Measurements from ENCODE around the gene RETREG1. TPM values are rescaled to one million over a fixed set of nuclear protein-coding genes. Genes with fewer than 3 reads are reported as not detected.

Gene RETREG1
- total and polyA plus RNA-seq, 7 experiments from 2014 or later: 37.4 to 130 (median 48.6) TPM

- ATAC-seq (peak; percentile 78), DNase-seq (peak in 7 of 9 donors; percentile 25 to 70 (median 59))
- H3K27ac Mint-ChIP-seq: peak overlapping the region; percentile 3 to 84 (median 65)
- no peak overlapping the region for H3K4me3 ChIP-seq (ENCODE audit: low read length)
- no peaks in the 10 kb centered on the region for H3K27me3 ChIP-seq (ENCODE audit: control insufficient read depth in 2 of 2, insufficient read depth in 2 of 2, low read length in 2 of 2)
- H3K4me1 Mint-ChIP-seq: peaks cover 34 to 78% (median 64%) of the 10 kb centered on the region in 7 donors
- H3K9me3 Mint-ChIP-seq: peaks cover 0 to under 1% (median 0%) of the 10 kb centered on the region in 11 donors
- ChIA-PET CTCF (interaction anchor here (0.7 to 2.0 kb wide), 11 partner anchors 9 to 295 kb away, joined by 3 to 9 read pairs (median 4); partner anchors contain the start of gene ZNF622), POLR2A (interaction anchor here (1.0 to 2.0 kb wide), 3 partner anchors 9 to 13 kb away, joined by 3 to 6 read pairs (median 6); partner anchors contain the start of gene ZNF622)
- H3K36me3 Mint-ChIP-seq: peaks cover 6 to 41% (median 22%) of the 10 kb centered on the region in 5 donors
- no peaks in the 10 kb centered on the region for H3K27me3 Mint-ChIP-seq
- peaks cover 9 to 20% of the 10 kb centered on the region in 2 donors for H3K4me1 ChIP-seq (ENCODE audit: control insufficient read depth in 2 of 2, insufficient read depth in 2 of 2, low read length in 2 of 2)
- peak overlapping the region; percentile 6 to 80 (median 63) for H3K4me3 Mint-ChIP-seq
- no peaks in the 10 kb centered on the region for H3K9me3 ChIP-seq (ENCODE audit: control insufficient read depth in 2 of 3, low read length in 3 of 3)
- H3K36me3 ChIP-seq (ENCODE audit: control insufficient read depth in 2 of 3, insufficient read depth in 3 of 3, low read length in 3 of 3): peaks cover 16 to 75% (median 53%) of the 10 kb centered on the region in 3 experiments
- peak overlapping the region; percentile 28 for H3K27ac ChIP-seq (ENCODE audit: low read depth, low read length)
- intact Hi-C loops (cut with micrococcal nuclease): loop anchor here (1.0 to 10.0 kb wide), 5 partner anchors 9 to 1351 kb away; partner anchors contain the start of gene ZNF622 (in 2 of the 2)
Measured at GRCh38 chr5:16456103-16456832, 160.5 kb downstream of the RETREG1 start.

GRCh38 chr5:16455668-16456067 lies 161.1 kb downstream of the RETREG1 start:
- Mint-ChIP-seq H3K27me3 (no peaks in the 10 kb centered on the region), H3K27ac (peak overlapping the region in 7 of 9 donors; percentile 50 to 84 (median 65)), H3K4me3 (peak overlapping the region in 9 of 10 donors; percentile 6 to 80 (median 63)), H3K4me1 (peaks cover 28 to 72% (median 58%) of the 10 kb centered on the region in 7 donors), H3K9me3 (no peaks in the 10 kb centered on the region), H3K36me3 (peaks cover 0 to 41% (median 21%) of the 10 kb centered on the region in 5 donors)
- no peaks in the 10 kb centered on the region for H3K27me3 ChIP-seq (ENCODE audit: control insufficient read depth in 2 of 2, insufficient read depth in 2 of 2, low read length in 2 of 2)
- DNase-seq (no peak), ATAC-seq (peak; percentile 36)
- H3K9me3 ChIP-seq (ENCODE audit: control insufficient read depth in 2 of 3, low read length in 3 of 3): no peaks in the 10 kb centered on the region
- no peak overlapping the region for H3K4me3 ChIP-seq (ENCODE audit: low read length)
- POLR2A ChIA-PET: interaction anchor here (1.0 to 2.0 kb wide), 3 partner anchors 9 to 14 kb away, joined by 3 to 6 read pairs (median 6); partner anchors contain the start of gene ZNF622
- H3K36me3 ChIP-seq (ENCODE audit: control insufficient read depth in 2 of 3, insufficient read depth in 3 of 3, low read length in 3 of 3): peaks cover 12 to 77% (median 55%) of the 10 kb centered on the region in 3 experiments
- H3K27ac ChIP-seq (ENCODE audit: low read depth, low read length): peak overlapping the region; percentile 22
- intact Hi-C loops (cut with micrococcal nuclease): loop anchor here (1.0 to 10.0 kb wide), 5 partner anchors 10 to 1351 kb away; partner anchors contain the start of gene ZNF622 (in 2 of the 2)
- peaks cover 4 to 14% of the 10 kb centered on the region in 2 donors for H3K4me1 ChIP-seq (ENCODE audit: control insufficient read depth in 2 of 2, insufficient read depth in 2 of 2, low read length in 2 of 2)
- CTCF ChIA-PET: interaction anchor here (0.7 to 2.0 kb wide), 10 partner anchors 8 to 295 kb away, joined by 3 to 9 read pairs (median 4); partner anchors contain the start of gene ZNF622

- ChIA-PET CTCF (interaction anchor here (2.0 kb wide), 1 partner anchor 294 kb away, joined by 9 read pairs; no protein-coding TSS in a partner anchor), POLR2A (no interaction called here)
- Histone ChIP-seq H3K9me3 (ENCODE audit: control insufficient read depth in 2 of 3, low read length in 3 of 3) (no peaks in the 10 kb centered on the region), H3K4me3 (ENCODE audit: low read length) (no peak overlapping the region), H3K27ac (ENCODE audit: low read depth, low read length) (no peak overlapping the region), H3K36me3 (ENCODE audit: control insufficient read depth in 2 of 3, insufficient read depth in 3 of 3, low read length in 3 of 3) (peaks cover 12 to 81% (median 56%) of the 10 kb centered on the region in 3 experiments), H3K4me1 (ENCODE audit: control insufficient read depth in 2 of 2, insufficient read depth in 2 of 2, low read length in 2 of 2) (peaks cover 0 to 8% of the 10 kb centered on the region in 2 donors), H3K27me3 (ENCODE audit: control insufficient read depth in 2 of 2, insufficient read depth in 2 of 2, low read length in 2 of 2) (no peaks in the 10 kb centered on the region)
- H3K36me3 Mint-ChIP-seq: peaks cover 6 to 49% (median 17%) of the 10 kb centered on the region in 5 donors
- no peak for DNase-seq
- no peaks in the 10 kb centered on the region for H3K9me3 Mint-ChIP-seq
- H3K27ac Mint-ChIP-seq: peak overlapping the region in 1 of 9 donors; percentile 2
- H3K4me1 Mint-ChIP-seq: peaks cover 24 to 63% (median 49%) of the 10 kb centered on the region in 7 donors
- H3K4me3 Mint-ChIP-seq: peak overlapping the region in 2 of 10 donors; percentile 11 to 19
- no peaks in the 10 kb centered on the region for H3K27me3 Mint-ChIP-seq
- ATAC-seq: no peak
- intact Hi-C loops (cut with micrococcal nuclease): loop anchor here in 1 of 2 donors (5.0 to 10.0 kb wide), 2 partner anchors 213 to 1350 kb away; no protein-coding TSS in a partner anchor
Measured at GRCh38 chr5:16454686-16455085, 162.1 kb downstream of the RETREG1 start.

DNA sequence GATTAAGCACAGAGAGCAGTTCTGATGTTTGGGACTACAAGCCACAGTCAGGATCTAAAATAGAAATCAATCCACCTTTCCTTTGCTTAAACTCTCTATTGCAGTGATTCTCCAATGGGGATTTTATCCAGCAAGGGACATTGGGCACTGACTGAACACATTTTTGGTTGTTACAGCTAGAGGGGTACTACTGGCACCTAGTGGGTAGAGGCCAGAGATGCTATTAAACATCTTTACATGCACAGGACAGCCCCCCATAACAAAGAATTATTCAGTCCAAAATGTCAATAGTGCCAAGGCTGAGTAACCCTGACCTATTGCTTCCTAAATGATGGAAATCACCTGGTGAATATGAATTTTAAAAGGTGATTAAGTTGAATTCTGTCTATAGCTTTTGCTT lies 163.2 kb downstream of the RETREG1 start:
- no peaks in the 10 kb centered on the region for H3K9me3 Mint-ChIP-seq

DNA sequence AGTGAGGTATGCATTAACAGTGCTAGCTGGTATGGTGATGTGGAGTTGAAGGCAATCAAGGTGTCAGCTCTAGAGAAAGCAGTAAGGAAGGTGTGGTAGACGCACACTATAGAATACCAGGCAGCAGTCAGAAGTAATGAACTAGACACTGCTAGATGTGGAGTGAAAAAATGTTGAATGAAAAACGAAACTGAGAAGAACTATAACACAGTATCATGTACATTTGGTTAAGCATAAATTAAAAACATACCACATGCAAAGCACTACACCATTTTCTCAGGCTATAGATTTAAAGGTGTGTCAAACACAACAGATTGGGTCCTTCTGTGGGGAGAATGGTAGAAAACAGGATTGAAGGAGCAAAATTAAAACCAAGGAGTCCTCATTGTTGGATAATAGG lies 166.6 kb downstream of the RETREG1 start:
- POLR2A ChIA-PET: no interaction called here
- ATAC-seq: no peak
- H3K27ac Mint-ChIP-seq: no peak overlapping the region

More for the DNA sequence above, 163.2 kb downstream of the RETREG1 start:
- Histone ChIP-seq H3K27ac (ENCODE audit: low read depth, low read length) (no peak overlapping the region), H3K9me3 (ENCODE audit: control insufficient read depth in 2 of 3, low read length in 3 of 3) (no peaks in the 10 kb centered on the region), H3K27me3 (ENCODE audit: control insufficient read depth in 2 of 2, insufficient read depth in 2 of 2, low read length in 2 of 2) (no peaks in the 10 kb centered on the region), H3K4me1 (ENCODE audit: control insufficient read depth in 2 of 2, insufficient read depth in 2 of 2, low read length in 2 of 2) (peaks cover 0 to 8% of the 10 kb centered on the region in 2 donors), H3K4me3 (ENCODE audit: low read length) (no peak overlapping the region), H3K36me3 (ENCODE audit: control insufficient read depth in 2 of 3, insufficient read depth in 3 of 3, low read length in 3 of 3) (peaks cover 12 to 82% (median 53%) of the 10 kb centered on the region in 3 experiments)
- DNase-seq (no peak), ATAC-seq (no peak)
- POLR2A ChIA-PET: interaction anchor here (1.1 kb wide), 1 partner anchor 19 kb away, joined by 3 read pairs; no protein-coding TSS in a partner anchor
- CTCF ChIA-PET: no interaction called here
- H3K4me3 Mint-ChIP-seq: no peak overlapping the region
- H3K4me1 Mint-ChIP-seq: peaks cover 20 to 52% (median 41%) of the 10 kb centered on the region in 7 donors
- intact Hi-C loops (cut with micrococcal nuclease): loop anchor here in 1 of 2 donors (10.0 kb wide), 1 partner anchor 1349 kb away; no protein-coding TSS in a partner anchor
- H3K36me3 Mint-ChIP-seq: peaks cover 6 to 58% (median 25%) of the 10 kb centered on the region in 5 donors
- H3K27ac Mint-ChIP-seq: peak overlapping the region in 2 of 9 donors; percentile 11 to 45
- H3K27me3 Mint-ChIP-seq: no peaks in the 10 kb centered on the region

DNA sequence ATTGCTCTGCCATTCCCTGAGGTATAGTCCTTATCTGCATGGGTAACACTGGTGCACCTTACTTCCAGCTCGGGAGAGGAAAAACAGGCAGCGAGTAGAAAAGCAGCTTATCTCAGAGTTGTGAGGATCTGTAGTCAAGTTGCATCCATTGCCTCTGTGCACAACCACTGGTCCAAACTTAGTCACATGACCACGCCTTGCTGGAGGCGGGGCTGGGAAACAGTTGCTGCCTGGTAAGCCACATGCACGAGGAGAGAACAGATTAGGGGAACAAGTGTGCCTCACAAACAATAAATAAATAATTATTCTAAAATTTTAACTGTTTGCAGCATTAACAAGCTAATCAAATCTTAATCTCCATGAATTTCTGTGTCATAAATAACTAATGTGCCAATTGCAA lies 169.8 kb downstream of the RETREG1 start:
- peak overlapping the region in 1 of 9 donors; percentile 22 for H3K27ac Mint-ChIP-seq
- peaks cover 6 to 51% (median 20%) of the 10 kb centered on the region in 5 donors for H3K36me3 Mint-ChIP-seq
- CTCF ChIA-PET: interaction anchor here (1.9 kb wide), 1 partner anchor 9 kb away, joined by 8 read pairs; no protein-coding TSS in a partner anchor

More for the DNA sequence above, 166.6 kb downstream of the RETREG1 start:
- no peak overlapping the region for H3K4me3 ChIP-seq (ENCODE audit: low read length)
- H3K27me3 Mint-ChIP-seq: no peaks in the 10 kb centered on the region
- no peaks in the 10 kb centered on the region for H3K9me3 ChIP-seq (ENCODE audit: control insufficient read depth in 2 of 3, low read length in 3 of 3)
- H3K36me3 ChIP-seq (ENCODE audit: control insufficient read depth in 2 of 3, insufficient read depth in 3 of 3, low read length in 3 of 3): peaks cover 7 to 56% (median 34%) of the 10 kb centered on the region in 3 experiments
- no peaks in the 10 kb centered on the region for H3K9me3 Mint-ChIP-seq
- DNase-seq: no peak
- H3K4me1 Mint-ChIP-seq: peaks cover 0 to 21% (median 8%) of the 10 kb centered on the region in 7 donors
- CTCF ChIA-PET: no interaction called here
- peaks cover 6 to 61% (median 23%) of the 10 kb centered on the region in 5 donors for H3K36me3 Mint-ChIP-seq
- no peaks in the 10 kb centered on the region for H3K4me1 ChIP-seq (ENCODE audit: control insufficient read depth in 2 of 2, insufficient read depth in 2 of 2, low read length in 2 of 2)
- no peak overlapping the region for H3K4me3 Mint-ChIP-seq
- no peak overlapping the region for H3K27ac ChIP-seq (ENCODE audit: low read depth, low read length)
- no peaks in the 10 kb centered on the region for H3K27me3 ChIP-seq (ENCODE audit: control insufficient read depth in 2 of 2, insufficient read depth in 2 of 2, low read length in 2 of 2)
- intact Hi-C loops (cut with micrococcal nuclease): loop anchor here in 1 of 2 donors (10.0 kb wide), 1 partner anchor 1345 kb away; no protein-coding TSS in a partner anchor

More for the DNA sequence above, 169.8 kb downstream of the RETREG1 start:
- Histone ChIP-seq H3K4me1 (ENCODE audit: control insufficient read depth in 2 of 2, insufficient read depth in 2 of 2, low read length in 2 of 2) (no peaks in the 10 kb centered on the region), H3K27ac (ENCODE audit: low read depth, low read length) (no peak overlapping the region), H3K4me3 (ENCODE audit: low read length) (no peak overlapping the region), H3K9me3 (ENCODE audit: control insufficient read depth in 2 of 3, low read length in 3 of 3) (no peaks in the 10 kb centered on the region), H3K27me3 (ENCODE audit: control insufficient read depth in 2 of 2, insufficient read depth in 2 of 2, low read length in 2 of 2) (no peaks in the 10 kb centered on the region), H3K36me3 (ENCODE audit: control insufficient read depth in 2 of 3, insufficient read depth in 3 of 3, low read length in 3 of 3) (peaks cover 3 to 39% (median 20%) of the 10 kb centered on the region in 3 experiments)
- DNase-seq: no peak
- ATAC-seq: no peak
- intact Hi-C loops (cut with micrococcal nuclease): no loop called here
- H3K4me3 Mint-ChIP-seq: peak overlapping the region in 1 of 10 donors; percentile 13
- POLR2A ChIA-PET: interaction anchor here (1.1 kb wide), 1 partner anchor 15 kb away, joined by 4 read pairs; no protein-coding TSS in a partner anchor
- no peaks in the 10 kb centered on the region for H3K9me3 Mint-ChIP-seq
- no peaks in the 10 kb centered on the region for H3K4me1 Mint-ChIP-seq
- no peaks in the 10 kb centered on the region for H3K27me3 Mint-ChIP-seq
